ENCODE measurements around the gene NTS. TPM values are rescaled to one million over a fixed set of nuclear protein-coding genes. Genes with fewer than 3 reads are reported as not detected.

Gene NTS
- total and polyA plus RNA-seq, 4 donors: 0.08 to 4.2 (median 0.17) TPM

GRCh38 chr12:85923767-85924331 lies 49.8 kb downstream of the NTS start:
- H3K9me3 ChIP-seq (ENCODE audit: control insufficient read depth in 4 of 4, low read length in 3 of 4): no peaks in the 10 kb centered on the region
- no peak overlapping the region for H3K27ac ChIP-seq (ENCODE audit: low read depth in 1 of 2, low read length in 2 of 2)
- no peaks in the 10 kb centered on the region for H3K27me3 ChIP-seq (ENCODE audit: control insufficient read depth in 4 of 4, insufficient read depth in 4 of 4, low read length in 3 of 4)
- WGBS: 84% methylated on average over 1 of the region's 1 CpG
- no peaks in the 10 kb centered on the region for H3K36me3 ChIP-seq (ENCODE audit: control insufficient read depth in 4 of 4, insufficient read depth in 3 of 4, low read depth in 1 of 4, low read length in 3 of 4)
- H3K4me1 ChIP-seq (ENCODE audit: control insufficient read depth in 4 of 4, insufficient read depth in 4 of 4, low read length in 3 of 4): no peaks in the 10 kb centered on the region
- TF ChIP-seq EGR1 (IDR thresholded peaks at IDR 0.05; ENCODE audit: low read depth in 2 of 2) (no peak), RXRA (IDR thresholded peaks at IDR 0.05) (no peak), RAD21 (IDR thresholded peaks at IDR 0.05) (peak; percentile 61 to 67), CTCF (IDR thresholded peaks at IDR 0.05; ENCODE audit: low read depth, low read length, missing input control) (peak; percentile 54), MAX (IDR thresholded peaks at IDR 0.05) (no peak), REST (IDR thresholded peaks at IDR 0.05) (no peak), FOXA2 (IDR thresholded peaks at IDR 0.05) (no peak), ZBTB33 (IDR thresholded peaks at IDR 0.05) (no peak), JUND (IDR thresholded peaks at IDR 0.05) (no peak)
- no peak overlapping the region for H3K4me3 ChIP-seq (ENCODE audit: low read depth in 1 of 3, low read length in 3 of 3)
- DNase-seq (ENCODE audit: low spot score): no peak
- no peak overlapping the region for H3K9ac ChIP-seq (ENCODE audit: low read depth in 1 of 2, low read length in 2 of 2)

GRCh38 chr12:85927166-85927565 lies 53.1 kb downstream of the NTS start:
- H3K9ac ChIP-seq (ENCODE audit: low read depth in 1 of 2, low read length in 2 of 2): no peak overlapping the region
- no peak for DNase-seq (ENCODE audit: low spot score)
- H3K27me3 ChIP-seq (ENCODE audit: control insufficient read depth in 4 of 4, insufficient read depth in 4 of 4, low read length in 3 of 4): no peaks in the 10 kb centered on the region
- H3K36me3 ChIP-seq (ENCODE audit: control insufficient read depth in 4 of 4, insufficient read depth in 3 of 4, low read depth in 1 of 4, low read length in 3 of 4): no peaks in the 10 kb centered on the region
- H3K4me1 ChIP-seq (ENCODE audit: control insufficient read depth in 4 of 4, insufficient read depth in 4 of 4, low read length in 3 of 4): no peaks in the 10 kb centered on the region
- H3K4me3 ChIP-seq (ENCODE audit: low read depth in 1 of 3, low read length in 3 of 3): no peak overlapping the region
- no peak overlapping the region for H3K27ac ChIP-seq (ENCODE audit: low read depth in 1 of 2, low read length in 2 of 2)
- no peaks in the 10 kb centered on the region for H3K9me3 ChIP-seq (ENCODE audit: control insufficient read depth in 4 of 4, low read length in 3 of 4)
- TF ChIP-seq RXRA (IDR thresholded peaks at IDR 0.05) (no peak), ZBTB33 (IDR thresholded peaks at IDR 0.05) (no peak), RAD21 (IDR thresholded peaks at IDR 0.05) (no peak), JUND (IDR thresholded peaks at IDR 0.05) (no peak), CTCF (IDR thresholded peaks at IDR 0.05; ENCODE audit: low read depth, low read length, missing input control) (no peak), FOXA2 (IDR thresholded peaks at IDR 0.05) (no peak), NR2F2 (IDR thresholded peaks at IDR 0.05) (no peak), ATF3 (IDR thresholded peaks at IDR 0.05) (no peak), EGR1 (IDR thresholded peaks at IDR 0.05; ENCODE audit: low read depth in 2 of 2) (no peak), TAF1 (conservative IDR thresholded peaks at IDR 0.05) (no peak), FOXA1 (IDR thresholded peaks at IDR 0.05) (no peak), GABPA (IDR thresholded peaks at IDR 0.05 in 1 of 2, conservative IDR thresholded peaks at IDR 0.05 in 1 of 2) (no peak), HNF4G (IDR thresholded peaks at IDR 0.05) (no peak), YY1 (IDR thresholded peaks at IDR 0.05) (no peak)

All from liver (tissue), 9 donors.